Smooth muscle cell (in vitro differentiated cells): Measurements from ENCODE around the gene EFS. TPM values are rescaled to one million over a fixed set of nuclear protein-coding genes. Genes with fewer than 3 reads are reported as not detected.

Experiments used
- DNase-seq: peaks from one replicate; lab custom pipeline; 2025; ENCODE audit not compliant: unreplicated experiment; lab: John Stamatoyannopoulos, UW
- H2AFZ ChIP-seq: fragments of 200-600 bp; sonication (generic); 2 replicates; pipeline ENCODE4 v1.6.0; 2016; ENCODE audit warnings: antibody characterized with exemption, low read depth, mild to moderate bottlenecking
- H3F3A ChIP-seq: fragments of 200-600 bp; sonication (generic); 2 replicates; pipeline ENCODE4 v1.6.0; 2017; ENCODE audit warnings: antibody characterized with exemption, low read depth
- H3K27ac ChIP-seq: fragments of 200-600 bp; sonication (generic); 2 replicates; pipeline ENCODE4 v1.5.1; 2016; ENCODE audit warnings: low read depth, mild to moderate bottlenecking
- H3K27me3 ChIP-seq: fragments of 200-600 bp; sonication (generic); 2 replicates; pipeline ENCODE4 v1.6.1; 2016; ENCODE audit warnings: low read depth, mild to moderate bottlenecking
- H3K36me3 ChIP-seq: fragments of 200-600 bp; sonication (generic); 2 replicates; pipeline ENCODE4 v1.5.1; 2016; ENCODE audit warnings: low read depth
- H3K4me1 ChIP-seq: fragments of 200-600 bp; sonication (generic); 2 replicates; pipeline ENCODE4 v1.5.1; 2016; ENCODE audit warnings: low read depth
- H3K4me2 ChIP-seq: fragments of 200-600 bp; sonication (generic); 2 replicates; pipeline ENCODE4 v1.6.0; 2016; ENCODE audit warnings: mild to moderate bottlenecking
- H3K4me3 ChIP-seq: fragments of 200-600 bp; sonication (generic); 2 replicates; pipeline ENCODE4 v1.5.1; 2016; ENCODE audit warnings: mild to moderate bottlenecking
- H3K79me2 ChIP-seq: fragments of 200-600 bp; sonication (generic); 2 replicates; pipeline ENCODE4 v1.6.0; 2016; ENCODE audit warnings: low read depth, mild to moderate bottlenecking
- H3K9ac ChIP-seq: fragments of 200-600 bp; sonication (generic); 2 replicates; pipeline ENCODE4 v1.6.0; 2016; ENCODE audit warnings: low read depth
- H3K9me3 ChIP-seq: fragments of 200-600 bp; sonication (generic); replicated peaks from 2 replicates; pipeline ENCODE4 v1.5.1; 2016; ENCODE audit warnings: low read depth
- H4K20me1 ChIP-seq: fragments of 200-600 bp; sonication (generic); 2 replicates; pipeline ENCODE4 v1.6.0; 2016; ENCODE audit warnings: low read depth
- WGBS: methylation state at CpG from one replicate; pipeline ENCODE4 v1.1.7; 2016; ENCODE audit warnings: low lambda C conversion rate; 5-methylcytosine and 5-hydroxymethylcytosine counted together
- polyA plus RNA-seq: library from polyadenylated mRNA; unstranded; fragments of >200 nt; fragmentation: Nextera tagmentation; extraction: Ambion mirVana; gene quantifications from 2 replicates; pipeline ENCODE4 v1.2.1, GENCODE V29; 2016
- total RNA-seq: library from RNA; depleted of rRNA; stranded (reverse); fragments of >200 nt; gene quantifications from 2 replicates; pipeline ENCODE4 v1.2.3, GENCODE V29; 2014
- TF ChIP-seq, protein P1 (sequence below): fragments of 200-600 bp; sonication (generic); IDR thresholded peaks from 2 replicates; pipeline ENCODE4 v1.5.1; 2017; ENCODE audit warnings: borderline replicate concordance, mild to moderate bottlenecking, antibody characterized with exemption; ENCODE audit not compliant: insufficient read depth, poor library complexity, severe bottlenecking

Gene EFS
- total and polyA plus RNA-seq, 2 experiments from 2014 or later: 23.9 to 41.3 TPM

DNA sequence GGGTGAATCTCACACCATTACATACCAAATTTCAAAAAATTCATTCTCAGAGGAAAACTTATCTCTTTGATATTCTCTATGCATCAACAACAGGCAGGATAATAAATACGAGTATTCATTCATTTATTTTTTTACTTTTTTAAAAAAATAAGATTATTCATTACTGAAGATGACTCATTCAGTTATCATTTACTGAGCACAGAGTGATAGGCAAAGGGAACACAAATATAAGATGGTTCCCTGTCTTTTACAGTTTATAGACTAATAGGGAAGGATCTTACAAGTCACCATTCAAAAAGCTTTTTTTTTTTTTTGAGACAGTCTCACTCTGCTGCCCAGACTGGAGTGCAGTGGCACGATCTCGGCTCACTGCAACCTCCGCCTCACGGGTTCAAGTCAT, 48.7 kb downstream of the EFS start:
- H3K36me3 ChIP-seq: peaks cover 3% of the 10 kb centered on the region
- TF ChIP-seq, protein P1, sequence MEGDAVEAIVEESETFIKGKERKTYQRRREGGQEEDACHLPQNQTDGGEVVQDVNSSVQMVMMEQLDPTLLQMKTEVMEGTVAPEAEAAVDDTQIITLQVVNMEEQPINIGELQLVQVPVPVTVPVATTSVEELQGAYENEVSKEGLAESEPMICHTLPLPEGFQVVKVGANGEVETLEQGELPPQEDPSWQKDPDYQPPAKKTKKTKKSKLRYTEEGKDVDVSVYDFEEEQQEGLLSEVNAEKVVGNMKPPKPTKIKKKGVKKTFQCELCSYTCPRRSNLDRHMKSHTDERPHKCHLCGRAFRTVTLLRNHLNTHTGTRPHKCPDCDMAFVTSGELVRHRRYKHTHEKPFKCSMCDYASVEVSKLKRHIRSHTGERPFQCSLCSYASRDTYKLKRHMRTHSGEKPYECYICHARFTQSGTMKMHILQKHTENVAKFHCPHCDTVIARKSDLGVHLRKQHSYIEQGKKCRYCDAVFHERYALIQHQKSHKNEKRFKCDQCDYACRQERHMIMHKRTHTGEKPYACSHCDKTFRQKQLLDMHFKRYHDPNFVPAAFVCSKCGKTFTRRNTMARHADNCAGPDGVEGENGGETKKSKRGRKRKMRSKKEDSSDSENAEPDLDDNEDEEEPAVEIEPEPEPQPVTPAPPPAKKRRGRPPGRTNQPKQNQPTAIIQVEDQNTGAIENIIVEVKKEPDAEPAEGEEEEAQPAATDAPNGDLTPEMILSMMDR: no peak
- H3K4me1 ChIP-seq: peaks cover 6% of the 10 kb centered on the region
- no peak overlapping the region for H3K4me3 ChIP-seq
- H3K4me2 ChIP-seq: no peak overlapping the region
- peaks cover 26% of the 10 kb centered on the region for H3F3A ChIP-seq
- peaks cover 17% of the 10 kb centered on the region for H3K79me2 ChIP-seq
- H3K27ac ChIP-seq: no peak overlapping the region
- H3K27me3 ChIP-seq: no peaks in the 10 kb centered on the region
- no peak for DNase-seq
- peaks cover 10% of the 10 kb centered on the region for H4K20me1 ChIP-seq
- WGBS: 97% methylated on average over 5 of the region's 5 CpGs
- no peaks in the 10 kb centered on the region for H3K9me3 ChIP-seq
- H3K9ac ChIP-seq: no peak overlapping the region
- H2AFZ ChIP-seq: no peak overlapping the region

DNA sequence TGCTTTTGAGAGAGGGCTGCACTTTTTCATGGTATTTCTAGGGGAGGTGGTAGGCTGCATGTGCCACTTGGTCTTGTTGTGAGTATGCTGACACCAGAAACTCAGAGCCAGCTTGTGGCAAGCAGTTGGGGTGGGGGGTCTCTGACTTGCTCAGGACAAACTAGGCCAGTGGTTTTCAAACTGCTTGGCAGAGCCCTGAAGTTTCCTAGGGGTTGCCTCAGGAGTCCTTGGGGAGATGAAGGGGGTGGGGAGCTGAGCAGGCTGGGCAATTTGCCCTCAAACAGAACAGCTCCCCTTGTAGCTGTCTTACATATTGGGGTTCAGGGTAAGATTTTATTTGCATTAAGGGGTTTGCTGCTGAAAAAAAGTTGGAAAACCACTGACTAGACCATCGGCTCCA, 54.4 kb downstream of the EFS start:
- Histone ChIP-seq H3K9ac (no peak overlapping the region), H3K36me3 (no peaks in the 10 kb centered on the region), H3K79me2 (peaks cover 56% of the 10 kb centered on the region), H3K9me3 (no peaks in the 10 kb centered on the region), H3F3A (peaks cover 4% of the 10 kb centered on the region), H3K4me1 (peaks cover 16% of the 10 kb centered on the region), H3K27ac (no peak overlapping the region), H4K20me1 (peaks cover 46% of the 10 kb centered on the region), H3K27me3 (no peaks in the 10 kb centered on the region), H3K4me2 (no peak overlapping the region), H3K4me3 (no peak overlapping the region), H2AFZ (no peak overlapping the region)
- TF ChIP-seq, protein P1: no peak
- DNase-seq: no peak
- WGBS: 100% methylated on average over 1 of the region's 1 CpG

DNA sequence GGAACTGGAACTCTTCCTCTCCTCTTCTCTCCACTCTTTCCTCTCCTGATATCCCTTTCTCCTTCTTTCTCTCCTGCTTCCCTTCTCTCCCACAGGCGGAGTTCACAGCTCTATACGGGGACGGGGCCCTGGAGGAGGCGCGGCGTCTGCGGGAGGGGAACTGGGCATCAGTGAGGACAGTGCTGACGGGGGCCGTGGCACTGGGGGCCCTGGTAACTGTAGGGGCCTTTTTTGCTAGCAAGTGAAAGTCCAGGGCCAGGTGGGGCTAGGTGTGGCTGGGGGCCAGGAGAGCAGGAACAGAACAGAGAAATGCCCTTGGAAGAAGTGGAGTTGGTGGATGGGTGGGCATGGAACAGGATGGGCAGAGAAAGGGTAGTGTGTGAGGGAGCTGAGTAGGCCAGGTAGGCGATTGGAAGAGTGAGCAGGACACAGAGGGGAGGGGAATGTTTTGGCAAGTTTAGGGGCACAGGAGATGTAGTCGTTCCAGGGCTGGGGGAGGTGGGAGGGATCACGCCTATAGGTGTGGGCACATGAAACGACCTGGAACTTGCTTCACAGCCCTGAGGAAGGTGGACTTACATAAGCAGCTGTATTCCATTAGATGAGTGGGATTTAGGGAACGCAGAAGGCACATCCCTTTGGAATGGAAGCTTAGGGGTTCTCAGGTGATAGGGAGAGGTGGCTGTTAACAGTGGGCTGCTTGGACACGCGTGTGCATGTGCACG, 56.1 kb downstream of the EFS start:
- DNase-seq: no peak
- Histone ChIP-seq H4K20me1 (peaks cover 46% of the 10 kb centered on the region), H3K79me2 (peaks cover 56% of the 10 kb centered on the region), H3K4me2 (peak overlapping the region; percentile 99), H3K9ac (no peak overlapping the region), H3K27me3 (no peaks in the 10 kb centered on the region), H3K4me3 (no peak overlapping the region), H3K4me1 (peaks cover 16% of the 10 kb centered on the region), H3K9me3 (no peaks in the 10 kb centered on the region), H3K27ac (no peak overlapping the region), H3F3A (peaks cover 6% of the 10 kb centered on the region), H2AFZ (no peak overlapping the region), H3K36me3 (no peaks in the 10 kb centered on the region)
- TF ChIP-seq, protein P1: no peak
- WGBS: 98% methylated on average over 17 of the region's 17 CpGs
